Upper lobe of right lung (tissue), 1 donor: ENCODE results near the gene NEURL1B. TPM values are rescaled to one million over a fixed set of nuclear protein-coding genes. Genes with fewer than 3 reads are reported as not detected.
"Not testable (repeated sequence)": the region's sequence is repeated elsewhere in the genome, so short reads cannot be mapped to it uniquely, and the experiment has no call there.

Experiments
- ATAC-seq: fragments of 200-7000 bp; cut with Tn5 transposase; one replicate; pipeline ENCODE4 v1.9.1; 2020; ENCODE audit warnings: mild to moderate bottlenecking, moderate library complexity
- DNase-seq: peaks from one replicate; pipeline ENCODE4 v3.0.0-alpha.2; 2020
- H3K27ac ChIP-seq: fragments of 200-600 bp; one replicate; pipeline ENCODE4 v1.8.0; 2022
- H3K27me3 ChIP-seq: fragments of 200-600 bp; one replicate; pipeline ENCODE4 v1.8.0; 2022; ENCODE audit warnings: mild to moderate bottlenecking
- H3K36me3 ChIP-seq: fragments of 200-600 bp; one replicate; pipeline ENCODE4 v1.8.0; 2022
- H3K4me1 ChIP-seq: fragments of 200-600 bp; one replicate; pipeline ENCODE4 v1.8.0; 2022
- H3K4me3 ChIP-seq: fragments of 200-600 bp; one replicate; pipeline ENCODE4 v1.8.0; 2022; ENCODE audit warnings: mild to moderate bottlenecking
- H3K9me3 ChIP-seq: fragments of 200-600 bp; one replicate; pipeline ENCODE4 v1.8.0; 2022
- CTCF ChIP-seq: fragments of 200-600 bp; IDR thresholded peaks from one replicate; pipeline ENCODE4 v1.8.0; 2022; ENCODE audit warnings: antibody characterized with exemption
- intact Hi-C: fragments of 100-400 bp; cut with DNase I; formaldehyde crosslinking; loops from one replicate; pipeline ENCODE4 v1.11.0; 2022
- total RNA-seq: library from RNA; stranded (reverse); fragmentation: NEBNext Ultra II Directional; extraction: Animal tissue kit (Norgen Biotek cat#: 25700); gene quantifications from one replicate; pipeline ENCODE4 v1.2.1, GENCODE V29; 2021
- donor health status: DM: no; HTN: yes; CAD: no; lungs with severe emphysema.

The NEURL1B gene
- total RNA-seq, 1 donor from 2014 or later, result 25.0 TPM

- peaks cover 5% of the 10 kb centered on the region for H3K36me3 ChIP-seq
- intact Hi-C loops, result no loop called here
- DNase-seq, result peak; percentile 33
- no peak for TF ChIP-seq CTCF
- H3K9me3 ChIP-seq, result no peaks in the 10 kb centered on the region
- no peak for ATAC-seq
- H3K27me3 ChIP-seq, result no peaks in the 10 kb centered on the region
- H3K4me3 ChIP-seq, result no peak overlapping the region
- no peak overlapping the region for H3K27ac ChIP-seq
- peaks cover 4% of the 10 kb centered on the region for H3K4me1 ChIP-seq
Observed at GRCh38 chr5:172671091-172671490, 30.0 kb downstream of the NEURL1B start.

- DNase-seq (no peak), ATAC-seq (no peak)
- Histone ChIP-seq H3K36me3 (peaks cover 5% of the 10 kb centered on the region), H3K4me1 (peaks cover 4% of the 10 kb centered on the region), H3K27ac (no peak overlapping the region), H3K4me3 (no peak overlapping the region), H3K9me3 (no peaks in the 10 kb centered on the region), H3K27me3 (no peaks in the 10 kb centered on the region)
- no peak for TF ChIP-seq CTCF
- intact Hi-C loops, result no loop called here
Observed at GRCh38 chr5:172672681-172673080, 31.6 kb downstream of the NEURL1B start.

- no peaks in the 10 kb centered on the region for H3K9me3 ChIP-seq
- H3K27ac ChIP-seq, result no peak overlapping the region
- H3K36me3 ChIP-seq, result peaks cover 5% of the 10 kb centered on the region
- H3K27me3 ChIP-seq, result no peaks in the 10 kb centered on the region
- no peak for ATAC-seq
- intact Hi-C loops, result no loop called here
- peak; percentile 23 for DNase-seq
- TF ChIP-seq CTCF, result no peak
- no peak overlapping the region for H3K4me3 ChIP-seq
- no peaks in the 10 kb centered on the region for H3K4me1 ChIP-seq
Observed at GRCh38 chr5:172674155-172674554, 33.1 kb downstream of the NEURL1B start.

- peak; percentile 59 for DNase-seq
- H3K9me3 ChIP-seq, result no peaks in the 10 kb centered on the region
- intact Hi-C loops, result no loop called here
- ATAC-seq, result no peak
- no peak for TF ChIP-seq CTCF
- H3K27me3 ChIP-seq, result no peaks in the 10 kb centered on the region
- no peak overlapping the region for H3K27ac ChIP-seq
- peaks cover 4% of the 10 kb centered on the region for H3K4me1 ChIP-seq
- no peaks in the 10 kb centered on the region for H3K36me3 ChIP-seq
- H3K4me3 ChIP-seq, result no peak overlapping the region
Observed at GRCh38 chr5:172676914-172677475, 35.9 kb downstream of the NEURL1B start.

- H3K27me3 ChIP-seq, DNase-seq, intact Hi-C loops, H3K4me3 ChIP-seq, H3K27ac ChIP-seq, ATAC-seq, H3K36me3 ChIP-seq, H3K9me3 ChIP-seq, H3K4me1 ChIP-seq: not testable (repeated sequence)
Observed at GRCh38 chr5:172678362-172678874, 37.4 kb downstream of the NEURL1B start.

GRCh38 chr5:172678902-172679301 is 37.8 kb downstream of the NEURL1B start:
- no peaks in the 10 kb centered on the region for H3K9me3 ChIP-seq
- H3K27ac ChIP-seq, result no peak overlapping the region
- no peaks in the 10 kb centered on the region for H3K27me3 ChIP-seq
- intact Hi-C loops, result no loop called here
- no peak for TF ChIP-seq CTCF
- peak; percentile 45 for ATAC-seq
- peaks cover 4% of the 10 kb centered on the region for H3K4me1 ChIP-seq
- H3K36me3 ChIP-seq, result no peaks in the 10 kb centered on the region
- no peak for DNase-seq
- H3K4me3 ChIP-seq, result no peak overlapping the region
